Astrocyte of the spinal cord (primary cell): Measurements from ENCODE around the gene ZNF397.

ENCODE experiments used
- DNase-seq: peaks from one replicate; pipeline ENCODE4 v3.0.0; 2011; ENCODE audit warnings: low read depth, low spot score
- H3K4me3 ChIP-seq: 2 replicates; pipeline ENCODE4 v1.5.1; 2011; ENCODE audit warnings: low read depth, mild to moderate bottlenecking, low read length, moderate library complexity
- in situ Hi-C: cut with HindIII; loops from 2 replicates; pipeline ENCODE4 v1.10.0; 2017; ENCODE audit warnings: low sequenced_read_pairs
- TF ChIP-seq, protein P1 (sequence below): IDR thresholded peaks from 2 replicates; pipeline ENCODE4 v1.5.1; 2012; ENCODE audit warnings: low read depth, mild to moderate bottlenecking, low read length, inconsistent platforms

Gene ZNF397

DNA sequence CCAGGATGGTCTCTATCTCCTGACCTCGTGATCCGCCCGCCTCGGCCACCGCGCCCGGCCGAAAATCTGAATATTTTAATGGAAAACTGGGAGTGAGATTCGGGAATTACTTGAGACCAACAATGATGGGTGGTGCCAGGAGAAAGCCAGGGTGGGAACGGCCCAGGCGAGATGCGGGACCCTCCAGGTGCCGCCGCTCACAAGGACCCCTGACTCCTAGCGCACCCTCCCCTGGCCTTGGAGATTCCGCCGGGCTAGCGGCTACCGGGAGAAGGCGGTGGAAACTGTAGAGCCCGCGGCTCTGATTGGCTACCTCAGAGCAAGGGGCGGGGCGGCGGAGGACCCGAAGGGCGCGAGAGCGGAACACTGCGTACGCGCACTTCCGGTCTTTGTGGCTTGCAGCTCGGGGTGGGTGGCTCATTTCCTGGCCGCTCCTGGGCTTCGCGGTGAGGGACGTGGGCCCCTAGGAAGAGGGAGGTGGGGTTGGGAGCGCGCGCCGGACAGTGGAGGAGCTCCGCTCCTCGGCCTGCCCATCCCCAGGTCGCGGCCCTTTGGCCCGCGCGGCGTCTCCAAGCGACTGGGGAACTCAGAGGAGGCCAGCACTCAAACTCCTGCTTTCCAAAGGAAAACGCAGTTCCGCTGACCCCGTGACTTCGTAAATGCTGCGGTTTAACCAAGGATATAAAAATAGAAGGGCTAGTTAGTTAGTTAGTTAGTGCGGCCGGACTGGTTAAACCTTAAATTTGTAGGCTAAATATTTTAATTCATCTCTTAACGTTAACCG, at the start of gene ZNF397:
Gene ZNF397, plus strand, starts transcription at position 371 of the 784 bp plus-strand sequence. CDS start 1,437 bp downstream, outside the sequence.
- TF ChIP-seq, protein P1, sequence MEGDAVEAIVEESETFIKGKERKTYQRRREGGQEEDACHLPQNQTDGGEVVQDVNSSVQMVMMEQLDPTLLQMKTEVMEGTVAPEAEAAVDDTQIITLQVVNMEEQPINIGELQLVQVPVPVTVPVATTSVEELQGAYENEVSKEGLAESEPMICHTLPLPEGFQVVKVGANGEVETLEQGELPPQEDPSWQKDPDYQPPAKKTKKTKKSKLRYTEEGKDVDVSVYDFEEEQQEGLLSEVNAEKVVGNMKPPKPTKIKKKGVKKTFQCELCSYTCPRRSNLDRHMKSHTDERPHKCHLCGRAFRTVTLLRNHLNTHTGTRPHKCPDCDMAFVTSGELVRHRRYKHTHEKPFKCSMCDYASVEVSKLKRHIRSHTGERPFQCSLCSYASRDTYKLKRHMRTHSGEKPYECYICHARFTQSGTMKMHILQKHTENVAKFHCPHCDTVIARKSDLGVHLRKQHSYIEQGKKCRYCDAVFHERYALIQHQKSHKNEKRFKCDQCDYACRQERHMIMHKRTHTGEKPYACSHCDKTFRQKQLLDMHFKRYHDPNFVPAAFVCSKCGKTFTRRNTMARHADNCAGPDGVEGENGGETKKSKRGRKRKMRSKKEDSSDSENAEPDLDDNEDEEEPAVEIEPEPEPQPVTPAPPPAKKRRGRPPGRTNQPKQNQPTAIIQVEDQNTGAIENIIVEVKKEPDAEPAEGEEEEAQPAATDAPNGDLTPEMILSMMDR: no peak
- in situ Hi-C loops: no loop called here
- peak; percentile 98 for DNase-seq
- H3K4me3 ChIP-seq: peak within 1 kb of the TSS; percentile 67

DNA sequence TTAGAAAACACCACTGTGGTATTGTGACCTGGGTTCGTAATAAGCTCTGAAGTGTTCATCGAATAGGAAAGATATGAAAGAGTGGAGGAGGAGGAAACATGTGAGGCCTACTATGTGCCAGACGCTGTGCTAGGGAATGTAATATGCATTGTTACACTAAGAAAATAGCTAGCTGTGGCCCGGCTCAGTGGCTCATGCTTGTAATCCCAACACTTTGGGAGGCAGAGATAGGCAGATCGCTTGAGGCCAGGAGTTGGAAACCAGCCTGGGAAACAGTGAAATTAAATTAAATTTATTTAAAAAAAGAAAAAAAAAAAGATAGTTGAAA, 49.2 kb upstream of the ZNF397 start:
- DNase-seq: no peak
- in situ Hi-C loops: no loop called here
- TF ChIP-seq, protein P1: no peak
- no peak overlapping the region for H3K4me3 ChIP-seq

DNA sequence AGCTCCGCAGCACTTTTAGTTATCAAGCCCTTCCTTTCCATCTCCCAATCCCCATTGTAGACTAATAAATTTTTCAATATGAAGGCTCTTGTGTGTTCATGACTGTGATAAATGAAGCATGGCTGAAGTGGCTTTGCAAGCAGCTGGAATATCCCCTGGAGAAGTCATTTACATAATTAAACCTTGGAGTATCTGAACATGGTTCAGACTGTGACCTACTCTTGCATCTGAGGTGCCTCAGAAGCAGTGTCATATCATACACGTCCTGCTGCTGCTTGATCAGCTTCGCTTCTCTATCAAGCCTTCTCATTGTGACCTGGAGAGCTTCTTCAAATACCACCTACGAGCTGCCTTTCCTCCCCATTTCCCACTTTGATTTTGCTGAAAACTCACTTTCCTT, 48.4 kb upstream of the ZNF397 start:
- TF ChIP-seq, protein P1: no peak
- no peak overlapping the region for H3K4me3 ChIP-seq
- no peak for DNase-seq
- in situ Hi-C loops: no loop called here

DNA sequence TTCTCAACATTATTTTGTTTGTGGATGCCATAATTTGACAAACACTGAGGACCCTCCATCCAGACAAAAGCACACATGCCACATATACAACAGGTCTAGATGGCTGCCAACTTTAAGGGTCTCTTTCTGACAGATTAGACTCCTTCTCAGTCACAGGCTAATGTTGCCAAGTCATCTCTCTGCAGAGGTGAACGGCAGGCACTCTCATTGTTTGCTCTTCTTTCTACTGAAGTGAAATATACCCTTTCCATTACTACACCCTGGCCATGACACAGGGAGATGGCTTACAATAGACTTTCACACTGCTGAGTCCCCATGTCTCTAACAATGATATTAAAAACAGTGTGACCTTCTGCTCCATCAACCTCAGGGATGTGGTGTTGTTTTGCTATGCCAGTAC, 47.5 kb upstream of the ZNF397 start:
- TF ChIP-seq, protein P1: no peak
- H3K4me3 ChIP-seq: no peak overlapping the region
- DNase-seq: no peak
- in situ Hi-C loops: no loop called here

DNA sequence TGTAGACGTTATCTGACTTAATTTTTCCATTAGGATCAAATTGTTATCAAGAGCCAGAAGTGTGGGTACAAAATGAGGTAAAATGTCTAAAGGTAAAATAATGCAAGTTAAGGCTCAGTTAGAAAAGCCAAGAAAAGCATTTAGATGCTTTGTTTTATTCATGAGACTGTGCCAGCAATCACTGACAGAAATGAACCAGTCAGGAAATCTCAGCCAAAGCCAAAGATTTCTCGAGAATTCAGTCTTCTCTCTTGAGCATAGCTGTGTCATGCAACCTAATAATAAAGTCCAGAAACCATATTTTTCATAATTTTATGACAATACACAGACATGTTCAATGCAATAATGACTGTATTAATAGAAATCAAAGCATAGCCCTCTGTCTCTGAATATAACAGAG, 43.5 kb upstream of the ZNF397 start:
- in situ Hi-C loops: no loop called here
- TF ChIP-seq, protein P1: no peak
- H3K4me3 ChIP-seq: no peak overlapping the region
- DNase-seq: no peak

DNA sequence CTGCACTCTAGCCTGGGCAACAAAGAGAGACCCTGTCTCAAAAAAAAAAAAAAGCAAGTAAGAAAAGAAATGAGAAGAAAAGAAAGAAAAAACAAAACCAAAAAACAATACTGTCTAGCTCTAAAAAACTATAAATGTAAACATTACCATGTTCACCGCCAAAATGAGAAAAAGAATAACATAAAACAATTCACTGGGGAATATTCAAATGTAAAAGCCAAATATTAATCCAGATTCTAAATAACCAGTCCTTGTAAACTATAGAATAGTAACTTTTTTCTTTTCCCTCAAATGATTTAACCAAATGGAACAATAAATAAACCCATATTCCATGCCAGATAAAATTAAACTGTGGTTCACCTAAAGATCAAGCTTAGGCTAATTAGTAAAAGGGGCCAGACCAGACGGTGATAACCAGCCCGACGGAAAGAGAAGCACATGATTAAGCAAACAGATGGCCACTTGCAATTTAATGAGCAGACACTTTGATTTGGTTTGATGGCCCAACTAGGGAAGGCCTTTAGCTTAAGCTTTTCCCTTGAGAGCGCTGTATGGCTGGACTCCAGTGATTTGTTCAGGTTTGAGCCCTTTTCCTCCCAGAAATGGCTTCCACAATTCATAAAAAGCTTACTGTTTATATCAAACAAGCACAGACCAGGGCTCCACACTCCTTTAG, 39.4 kb upstream of the ZNF397 start:
- no peak for DNase-seq
- in situ Hi-C loops: no loop called here
- H3K4me3 ChIP-seq: no peak overlapping the region
- TF ChIP-seq, protein P1: no peak
